ENCODE results near the gene ENOX1.

ENOX1 gene

DNA sequence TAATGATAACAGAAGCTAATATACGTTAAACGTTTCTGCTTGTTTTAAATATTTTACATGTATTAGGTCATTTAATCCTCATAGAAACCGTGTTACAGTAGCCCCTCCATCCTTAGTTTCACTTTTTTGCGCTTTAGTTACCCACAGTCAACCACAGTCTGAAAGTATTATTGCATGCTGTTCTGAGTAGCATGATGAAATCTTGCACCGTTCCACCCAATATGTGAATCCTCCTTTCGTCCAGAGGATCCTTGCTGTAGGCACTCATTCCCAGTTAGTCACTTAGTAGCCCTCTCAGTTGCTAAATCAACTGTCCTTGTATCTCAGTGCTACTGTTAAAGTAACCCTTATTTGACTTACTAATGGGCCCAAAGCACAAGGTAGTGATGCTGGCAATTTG, 257.8 kb downstream of the ENOX1 start:
- DNase-seq: no peak

DNA sequence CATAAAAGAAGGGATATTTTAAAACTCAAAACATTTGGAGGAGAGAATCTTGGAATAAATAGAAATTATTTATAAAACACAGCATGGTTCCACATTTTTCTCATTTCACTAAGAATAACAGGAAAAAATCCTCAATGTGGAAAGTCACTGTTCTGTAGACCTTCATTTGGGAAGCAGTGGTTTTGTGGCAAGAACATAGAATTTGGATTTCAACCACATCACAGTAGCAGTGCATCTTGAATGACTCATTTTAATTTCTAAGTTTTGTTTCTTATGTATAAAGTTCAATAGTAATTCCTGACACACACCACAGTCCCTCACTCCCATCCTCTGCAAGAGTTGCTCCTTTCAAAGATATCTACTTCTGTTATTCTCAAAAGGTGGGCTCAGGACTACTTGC, 264.0 kb downstream of the ENOX1 start:
- no peak for DNase-seq

DNA sequence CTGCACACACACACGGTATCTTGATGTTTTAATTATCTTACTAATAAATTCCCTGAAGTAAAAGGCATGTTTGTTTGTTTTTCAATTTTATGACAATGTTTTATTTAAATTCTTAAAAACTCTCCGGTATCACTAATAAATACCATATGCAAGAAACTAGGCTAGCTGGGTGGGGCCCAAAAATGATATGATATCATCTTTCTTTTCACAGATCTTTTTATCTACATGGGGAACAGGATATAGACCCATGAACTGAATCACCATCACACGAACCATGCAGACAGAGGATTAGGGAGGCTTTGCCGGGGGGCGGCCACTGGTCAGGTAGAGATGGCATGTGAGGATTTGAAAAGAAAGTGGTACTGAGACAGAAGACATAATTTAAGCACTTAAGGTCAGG, 266.4 kb downstream of the ENOX1 start:
- DNase-seq: no peak

DNA sequence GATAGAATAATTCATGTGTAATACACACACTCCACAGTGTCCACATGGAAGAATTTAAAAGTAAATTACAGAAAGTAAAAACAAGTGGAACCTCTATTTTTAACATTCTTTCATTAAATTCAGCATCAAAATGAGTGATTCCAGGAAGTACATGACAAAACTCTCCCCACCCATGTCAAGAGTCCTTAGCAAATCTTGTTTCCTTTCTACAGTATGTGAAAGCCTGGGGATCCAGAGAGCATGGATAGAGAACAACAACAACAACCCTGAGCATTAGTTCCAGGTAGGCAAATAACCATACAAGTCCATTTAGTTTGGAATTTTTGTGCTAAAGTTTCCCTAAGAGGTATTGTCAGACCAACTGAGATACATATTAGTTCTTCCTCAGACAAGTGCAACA, 267.9 kb downstream of the ENOX1 start:
- no peak for DNase-seq

DNA sequence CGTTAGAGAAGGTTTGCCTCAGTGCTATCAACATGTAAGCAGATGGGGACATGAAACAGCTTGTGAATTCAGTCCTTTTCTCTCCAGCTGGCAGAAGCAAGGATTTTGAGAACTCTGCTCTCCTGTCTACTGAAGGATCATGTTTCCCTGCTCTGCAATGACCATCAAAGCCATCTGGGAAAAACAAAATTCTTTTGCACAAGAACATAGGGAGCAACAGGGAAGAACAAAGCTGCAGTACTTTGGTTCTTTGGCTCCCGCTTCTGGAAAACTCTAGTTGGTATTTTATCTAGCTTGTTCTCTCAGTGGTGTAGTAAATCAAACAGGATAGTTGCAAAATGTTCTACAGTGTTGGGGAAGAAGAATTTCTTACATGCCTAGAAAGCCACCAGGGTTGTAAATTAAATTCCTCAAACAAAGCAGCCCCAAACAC, 270.4 kb downstream of the ENOX1 start:
- no peak for DNase-seq

DNA sequence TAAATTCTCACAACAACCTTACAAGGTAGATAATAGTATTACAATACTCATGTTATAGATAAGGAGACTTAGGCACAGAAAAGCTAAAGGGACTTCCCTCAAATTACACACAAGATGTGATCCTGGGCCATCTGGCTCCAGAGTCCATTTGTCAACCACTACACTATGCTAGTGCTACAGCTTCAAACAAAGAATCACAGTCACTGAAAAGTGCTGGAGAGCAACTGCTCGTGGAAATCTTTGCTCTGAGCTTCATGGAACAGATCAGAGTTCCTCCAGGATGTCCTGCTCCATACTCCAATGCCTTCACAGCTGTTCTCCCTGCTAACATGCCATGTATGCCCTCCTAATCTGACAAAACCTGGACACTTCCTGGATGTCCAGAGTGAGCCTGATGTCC, 271.2 kb downstream of the ENOX1 start:
- no peak for DNase-seq

DNA sequence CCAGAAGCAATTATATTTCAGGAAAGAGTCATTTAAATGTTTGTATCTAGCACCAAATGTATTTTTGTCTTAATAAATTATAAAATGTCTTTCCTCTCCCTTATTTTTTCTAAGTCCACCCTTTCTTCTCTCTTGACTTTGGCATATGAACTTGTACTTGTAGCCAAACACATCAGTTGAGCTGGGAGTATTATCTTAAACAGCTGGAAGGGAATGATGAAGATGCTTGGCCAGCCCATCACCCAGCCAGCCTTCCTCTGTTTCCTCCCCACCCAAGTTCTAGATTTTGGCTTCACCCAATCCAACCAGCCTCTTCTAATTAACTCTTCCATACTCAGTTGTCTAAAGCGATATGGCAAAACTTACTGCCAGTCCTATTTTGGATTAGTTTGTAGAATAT, 272.5 kb downstream of the ENOX1 start:
- DNase-seq: no peak

DNA sequence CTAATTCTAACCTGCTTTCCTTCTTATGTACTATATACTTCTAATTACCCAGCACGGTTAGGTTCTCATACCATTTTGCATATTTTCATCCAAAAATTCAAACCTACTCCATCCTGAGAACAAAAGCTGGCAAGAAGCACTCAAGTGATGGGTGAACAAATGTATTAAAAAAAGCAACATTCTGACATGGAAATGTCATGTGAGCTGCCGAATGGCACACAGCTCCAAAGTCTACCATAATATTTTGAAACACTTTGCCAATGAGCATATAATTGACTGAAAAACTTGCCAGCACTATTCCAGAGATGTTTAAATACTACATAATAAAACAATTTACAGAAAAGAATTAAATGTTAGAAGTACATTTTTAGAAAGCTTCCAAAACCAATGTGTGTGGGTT, 274.6 kb downstream of the ENOX1 start:
- DNase-seq: no peak

DNA sequence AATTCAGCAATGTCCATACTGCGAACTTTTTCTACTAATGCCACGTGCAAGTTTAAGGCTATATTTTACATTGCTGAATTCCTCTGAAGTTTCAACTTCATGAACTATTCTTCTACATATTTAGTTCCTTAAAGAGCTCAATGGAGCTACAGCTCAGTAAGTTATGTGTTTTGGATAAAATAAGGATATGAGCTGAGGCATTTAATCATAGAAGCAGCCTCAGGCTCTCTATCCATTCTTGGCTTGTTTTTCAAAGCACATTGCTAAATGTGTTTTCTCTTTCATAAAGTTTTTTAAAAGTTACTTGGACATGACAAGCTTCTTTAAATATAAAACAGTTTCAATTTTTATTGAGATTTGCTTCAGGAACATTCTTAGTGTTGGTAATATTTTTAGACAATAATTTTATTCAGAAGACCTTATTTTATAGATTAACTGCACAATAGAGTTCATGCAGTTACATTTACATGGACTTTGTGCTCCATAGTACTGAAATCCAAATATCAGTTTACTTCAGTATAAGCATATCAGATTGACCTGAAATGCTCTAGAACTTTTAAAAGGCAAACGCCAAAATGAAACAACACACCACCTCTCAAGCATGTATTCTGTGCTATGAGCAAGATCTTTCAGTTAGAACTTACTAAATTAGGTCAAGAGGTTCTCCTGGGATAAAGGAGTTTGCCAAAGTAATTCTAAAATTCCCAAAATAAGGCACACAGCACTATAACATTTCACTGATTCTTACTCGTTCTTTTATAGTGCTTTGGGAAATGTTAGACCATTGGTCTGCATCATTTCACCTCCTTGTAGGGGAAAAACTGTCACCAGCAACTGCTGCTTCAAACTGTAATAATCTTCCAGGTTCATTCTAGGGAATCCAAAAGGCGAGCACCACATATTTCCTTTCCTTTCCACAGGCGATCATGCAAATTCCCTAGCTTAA, 275.5 kb downstream of the ENOX1 start:
- no peak for DNase-seq

DNA sequence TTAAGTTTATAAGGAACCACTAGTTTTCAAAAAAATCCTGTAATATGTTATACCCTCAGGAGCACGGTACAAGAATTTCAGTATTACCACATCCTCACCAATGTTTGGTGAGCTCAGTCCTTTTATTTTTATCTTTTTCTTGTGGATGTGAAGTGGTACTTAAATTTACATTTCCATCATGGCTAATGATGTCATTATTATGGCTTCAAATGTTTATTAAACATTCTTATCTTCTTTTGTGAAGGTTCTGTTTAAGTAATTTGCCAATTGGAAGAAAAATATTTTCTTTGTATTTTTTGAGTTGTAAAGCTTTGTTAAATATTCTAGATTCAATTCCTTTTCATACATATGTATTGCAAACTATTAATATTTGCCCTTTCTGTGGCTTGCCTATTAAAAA, 291.0 kb downstream of the ENOX1 start:
- no peak for DNase-seq

DNA sequence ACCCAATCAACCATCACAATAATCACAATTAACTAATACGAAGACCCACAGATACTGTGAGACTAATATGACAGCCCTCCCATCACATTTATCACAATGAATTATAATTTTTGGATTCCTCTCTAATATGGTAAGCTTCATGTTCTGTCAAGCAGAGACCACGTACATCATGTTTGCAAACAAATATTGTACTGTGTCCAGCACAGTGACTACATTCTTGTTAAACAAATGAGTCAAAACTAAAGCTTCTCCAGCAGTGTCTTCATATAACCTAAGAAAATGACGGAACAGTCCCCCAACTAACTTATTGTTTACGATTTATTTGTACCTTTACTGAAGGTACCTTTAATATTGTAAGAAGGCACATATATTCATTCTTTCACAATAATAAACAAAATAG, 292.6 kb downstream of the ENOX1 start:
- no peak for DNase-seq

DNA sequence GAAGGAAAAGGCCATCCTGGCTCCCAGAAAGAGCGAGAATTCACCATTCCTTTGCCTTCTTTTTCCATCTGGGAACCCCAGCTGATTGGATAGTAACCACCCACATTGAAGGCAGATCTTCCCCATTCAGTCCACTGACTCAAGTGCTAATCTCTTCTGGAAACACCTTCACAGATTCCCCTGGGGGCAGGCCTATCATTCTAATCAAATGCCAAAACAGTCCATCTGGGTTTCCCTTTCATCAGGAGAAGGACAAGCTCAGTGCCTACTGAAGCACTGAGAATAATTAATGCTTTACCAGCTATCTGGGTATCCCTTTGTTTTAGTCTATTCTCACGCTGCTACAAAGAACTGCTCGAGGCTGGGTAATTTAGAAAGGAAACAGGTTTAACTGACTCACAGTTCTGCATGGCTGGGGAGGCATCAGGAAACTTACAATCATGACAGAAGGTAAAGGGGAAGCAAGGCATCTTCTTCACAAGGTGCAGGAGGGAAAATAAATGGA, 293.2 kb downstream of the ENOX1 start:
- DNase-seq: no peak

DNA sequence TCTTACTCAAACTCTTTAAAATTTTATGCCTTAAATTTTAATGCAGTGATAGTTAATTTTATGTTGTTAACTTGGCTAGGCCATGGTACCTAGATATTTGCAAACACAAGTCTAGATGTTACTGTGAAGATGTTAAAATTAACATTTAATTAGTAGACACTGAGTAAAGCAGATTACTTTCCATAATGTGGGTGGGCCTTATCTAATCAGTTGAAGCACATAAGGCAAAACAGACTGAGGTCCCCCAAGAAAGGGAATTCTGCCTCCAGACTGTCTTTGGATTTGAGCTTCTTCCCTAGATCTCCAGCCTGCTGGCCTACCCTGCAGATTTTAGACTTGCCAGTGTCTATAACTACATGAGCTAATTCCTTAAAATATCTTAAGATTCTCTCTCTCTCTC, 294.0 kb downstream of the ENOX1 start:
- DNase-seq: no peak

DNA sequence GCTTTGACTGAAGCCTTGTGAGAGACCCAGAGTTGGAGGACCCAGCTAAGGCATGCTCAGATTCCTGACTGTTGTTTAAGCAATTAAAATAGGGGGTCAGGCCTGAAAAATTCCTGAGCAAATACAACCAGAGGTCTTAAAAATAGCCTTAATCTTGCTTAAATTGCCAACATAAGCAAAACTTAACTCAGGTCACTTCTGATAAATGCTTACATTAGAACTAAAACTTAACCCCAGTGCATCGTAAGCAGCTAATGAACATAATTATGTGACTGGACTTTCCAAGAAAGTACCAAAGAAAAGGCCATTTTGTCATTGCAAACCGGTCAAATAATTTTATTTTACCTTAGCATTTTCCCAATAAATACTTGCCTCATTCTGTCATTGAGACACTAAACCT, 294.5 kb downstream of the ENOX1 start:
- no peak for DNase-seq

DNA sequence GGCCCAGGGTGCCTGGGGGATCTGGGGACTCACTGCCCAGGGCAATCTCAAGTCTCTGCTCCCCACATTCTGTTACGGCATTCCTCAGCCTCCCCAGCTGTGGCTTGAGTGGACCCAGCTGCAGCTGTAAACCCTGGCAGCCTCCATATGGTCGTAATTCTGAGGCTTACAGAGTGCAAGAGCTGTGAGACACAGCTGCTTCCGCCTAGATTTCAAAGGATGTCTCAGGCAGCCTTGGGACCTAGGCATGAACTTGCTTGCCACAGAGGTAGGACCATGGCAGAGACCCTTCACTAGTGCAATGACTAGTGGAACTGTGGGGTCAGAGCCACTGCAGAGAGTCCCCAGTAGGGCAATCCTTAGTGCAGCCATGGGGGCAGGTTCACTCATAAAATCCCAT, 297.5 kb downstream of the ENOX1 start:
- no peak for DNase-seq

DNA sequence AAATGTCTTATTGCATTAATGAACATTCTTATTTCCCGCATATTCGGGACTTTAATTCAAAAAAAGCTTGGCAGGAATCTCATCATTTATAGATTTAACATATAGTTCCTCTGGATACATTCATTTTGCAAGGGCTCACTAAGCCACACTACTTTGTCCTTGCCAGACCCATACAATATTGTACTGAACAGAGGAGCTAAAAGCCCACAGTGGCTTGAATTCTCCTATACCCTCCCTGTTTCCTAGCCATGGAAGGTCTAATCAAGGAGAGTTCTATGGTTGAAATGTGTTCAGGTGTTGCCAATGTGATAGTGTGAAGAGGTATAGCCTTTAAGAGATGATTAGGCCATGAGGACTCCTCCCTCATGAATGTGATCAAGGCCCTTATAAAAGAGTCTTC, 298.9 kb downstream of the ENOX1 start:
- DNase-seq: no peak

DNA sequence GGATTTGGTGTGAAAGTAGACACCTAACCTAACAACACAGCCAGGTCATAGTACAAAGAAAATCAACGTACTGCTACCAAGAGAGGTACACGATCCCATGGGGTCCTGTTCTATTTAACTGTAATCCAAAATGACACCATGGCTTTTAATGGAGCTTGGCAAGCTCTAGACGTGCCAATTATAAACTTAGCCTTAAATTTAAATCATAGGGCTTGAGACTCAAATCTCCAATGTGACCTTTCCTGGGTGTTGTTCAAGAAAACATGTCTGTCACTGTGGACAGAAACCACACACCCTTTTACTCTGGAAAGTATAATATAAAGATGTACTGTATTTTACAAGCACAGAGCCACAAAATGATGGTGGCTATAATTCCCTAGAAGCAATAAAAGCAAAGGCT, 299.3 kb downstream of the ENOX1 start:
- DNase-seq: no peak

DNA sequence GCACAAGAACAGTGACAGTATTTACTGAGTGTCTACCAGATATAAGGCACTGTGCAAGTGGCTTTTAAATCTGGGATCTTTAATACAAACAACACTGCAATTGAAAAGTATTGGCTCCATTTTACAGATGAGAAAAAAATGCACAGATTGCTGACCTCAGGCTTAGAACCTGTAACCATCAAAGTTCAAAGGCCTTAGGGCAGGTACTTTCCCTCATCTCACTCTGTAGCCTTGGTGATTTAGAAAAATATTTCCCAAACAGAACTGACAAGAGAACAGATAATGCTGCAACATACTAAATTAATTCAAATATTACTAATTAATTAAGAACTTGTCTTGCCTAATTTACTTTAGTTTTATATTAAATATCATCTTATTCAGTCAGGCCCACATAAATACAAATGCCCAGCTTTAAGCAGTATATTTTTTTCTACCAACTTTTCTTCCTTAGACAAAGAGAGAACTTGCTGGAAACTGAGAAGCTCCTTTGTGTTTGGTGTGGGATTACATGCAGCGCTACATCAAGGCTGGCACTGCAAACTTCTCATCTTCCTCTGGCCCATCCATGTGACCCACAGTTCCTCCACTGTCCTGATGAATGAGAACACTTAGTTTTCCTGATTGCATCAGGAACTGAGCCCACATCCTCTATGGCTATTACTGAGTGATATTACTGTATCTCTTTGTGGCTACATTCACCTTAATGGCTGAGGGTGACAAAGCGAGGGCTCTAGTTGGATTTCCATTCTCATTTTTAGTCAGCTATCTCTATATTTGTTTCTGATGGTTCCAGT, 302.1 kb downstream of the ENOX1 start:
- DNase-seq: no peak

DNA sequence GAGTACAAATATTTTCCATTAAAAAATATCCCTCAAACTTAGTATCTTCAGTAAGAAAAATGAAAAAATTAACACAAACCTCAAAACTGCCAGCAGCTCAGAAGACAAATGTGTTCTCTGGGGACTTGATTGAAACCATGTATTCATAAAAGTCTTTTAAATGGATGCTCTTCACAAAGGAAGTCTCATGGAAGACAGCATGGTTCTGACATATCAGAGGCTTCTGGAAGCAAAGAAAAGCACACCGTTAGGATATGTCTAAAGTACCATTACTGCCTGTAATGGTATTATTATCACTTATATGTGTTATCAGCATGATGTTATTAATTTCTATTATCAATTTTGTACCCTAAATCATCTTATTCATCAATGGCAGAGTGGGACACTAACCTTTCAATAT, 302.8 kb downstream of the ENOX1 start:
- no peak for DNase-seq

DNA sequence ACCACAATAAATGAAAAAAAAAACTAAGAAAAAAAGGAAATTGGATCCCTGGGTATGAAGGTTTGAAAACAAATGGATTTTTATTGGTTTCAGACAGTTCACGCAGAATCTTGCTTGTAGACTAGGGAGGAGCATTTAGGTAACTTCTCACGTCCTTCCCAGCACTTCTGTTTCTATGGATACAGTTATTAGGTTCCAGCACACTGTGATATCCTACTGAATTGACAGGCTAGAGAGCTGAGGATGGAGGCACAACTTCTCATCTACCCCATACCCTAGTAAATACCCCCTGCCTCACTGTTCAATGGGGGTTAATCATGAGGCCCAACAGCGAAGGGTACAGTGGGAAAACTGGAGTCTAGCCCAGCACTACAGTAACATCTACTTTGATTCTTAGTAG, 304.1 kb downstream of the ENOX1 start:
- DNase-seq: no peak

DNA sequence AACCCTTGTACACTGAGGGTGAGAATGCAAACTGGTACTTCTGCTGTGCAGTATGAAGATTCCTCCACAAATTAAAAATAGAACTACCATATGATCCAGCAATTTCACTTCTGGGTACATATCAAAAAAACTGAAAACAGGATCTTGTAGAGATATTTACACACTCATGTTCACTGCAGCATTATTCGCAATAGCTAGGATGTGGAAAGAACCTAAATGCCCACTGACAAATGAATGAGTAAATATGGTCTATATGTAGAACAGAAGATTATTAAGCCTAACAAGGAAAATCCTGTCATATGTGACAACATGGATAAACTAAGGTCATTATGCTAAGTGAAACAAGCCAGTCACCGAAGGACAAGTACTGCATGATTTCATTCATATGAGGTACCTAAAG, 304.7 kb downstream of the ENOX1 start:
- no peak for DNase-seq

DNA sequence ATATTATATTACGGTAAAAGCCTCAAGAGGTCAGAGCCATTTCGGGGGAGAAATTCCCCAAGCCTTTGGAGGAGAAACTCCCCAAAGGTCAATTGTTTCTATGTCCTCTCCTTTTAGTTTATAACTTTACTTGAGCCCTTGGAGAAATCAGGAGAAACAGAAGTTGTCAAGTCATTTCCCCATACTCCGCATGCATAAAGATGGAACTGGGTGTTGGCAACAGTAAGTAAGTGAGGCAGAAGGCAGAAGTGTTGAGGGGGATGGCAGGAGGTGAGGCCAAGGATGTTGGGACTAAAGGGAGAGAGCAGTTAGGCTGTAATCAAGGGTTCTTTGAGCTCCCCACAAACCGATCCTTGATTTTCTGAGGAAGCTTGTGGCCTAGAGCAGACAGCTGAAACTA, 307.9 kb downstream of the ENOX1 start:
- DNase-seq: no peak

DNA sequence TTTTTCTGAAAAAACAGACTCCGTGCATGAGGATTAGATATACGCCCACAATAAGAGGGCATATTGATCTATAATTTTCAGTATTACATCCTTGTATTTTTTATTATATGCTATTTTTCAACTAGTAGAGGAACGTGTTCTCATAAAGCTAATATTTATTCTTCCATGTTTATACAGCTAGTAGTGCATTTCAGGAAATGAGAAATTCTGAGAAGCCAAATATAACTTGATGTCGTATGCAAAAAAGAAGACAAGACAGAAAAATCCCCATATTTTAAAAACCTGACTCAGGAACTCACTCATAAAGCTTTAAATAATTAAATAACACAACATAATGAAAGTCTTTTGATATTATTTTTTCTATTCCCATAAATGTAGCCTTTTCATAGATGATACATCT, 308.6 kb downstream of the ENOX1 start:
- DNase-seq: no peak

DNA sequence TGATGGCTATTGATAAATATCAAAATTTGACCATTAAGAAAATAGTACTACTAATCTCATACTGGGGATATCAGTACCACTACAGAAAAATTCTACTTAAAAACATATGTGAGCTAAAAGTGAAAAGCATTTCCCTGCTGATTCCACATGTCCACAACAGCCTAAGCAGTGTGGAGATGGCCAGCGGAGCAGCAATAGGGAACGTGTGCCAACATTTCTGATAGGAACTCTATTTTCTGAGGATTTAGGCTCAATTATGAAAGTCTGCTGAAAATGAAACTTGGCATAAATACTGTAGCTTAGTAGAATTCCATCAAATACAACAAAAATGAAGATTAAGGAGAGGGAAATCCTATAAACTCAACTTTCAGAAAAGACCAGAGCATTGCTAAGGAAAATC, 311.6 kb downstream of the ENOX1 start:
- no peak for DNase-seq

Data from activated CD4-positive, alpha-beta T cell treated with anti-CD3 and anti-CD28 coated beads, Interleukin-2, amount 50 U/mL, for 4 hours (primary cell).